Tibial artery (tissue), 4 donors: Measurements from ENCODE around the gene GAPDHS.

ENCODE experiments used
- DNase-seq, 2 donors: peaks; one replicate each; pipeline ENCODE4 v3.0.0-alpha.2; 2019
- H3K27ac ChIP-seq, 2 donors: fragments of 200-600 bp; sonication (generic) in 1 of 2; 1 replicate in 1 of 2; 2 replicates in 1 of 2; pipeline ENCODE4 v1.5.1; 2018 to 2019; ENCODE audit warnings: mild to moderate bottlenecking in 1 of 2
- H3K27me3 ChIP-seq, 2 donors: fragments of 200-600 bp; sonication (generic) in 1 of 2; one replicate each; pipeline versions ENCODE4 v1.5.1 to v1.6.0; 2016 to 2019
- H3K36me3 ChIP-seq, 3 donors: fragments of 200-600 bp; sonication (generic) in 2 of 3; one replicate each; pipeline ENCODE4 v1.5.1; 2016 to 2019; ENCODE audit warnings: mild to moderate bottlenecking in 2 of 3
- H3K4me1 ChIP-seq, 4 donors: fragments of 200-600 bp; sonication (generic) in 2 of 4; 1 replicate in 3 of 4; 2 replicates in 1 of 4; pipeline ENCODE4 v1.5.1; 2016 to 2019
- H3K4me3 ChIP-seq, 2 donors: fragments of 200-600 bp; sonication (generic) in 1 of 2; 1 replicate in 1 of 2; 2 replicates in 1 of 2; pipeline ENCODE4 v1.5.1; 2018 to 2019; ENCODE audit warnings: mild to moderate bottlenecking in 2 of 2
- H3K9me3 ChIP-seq, 3 donors: fragments of 200-600 bp; sonication (generic) in 1 of 3; one replicate each; pipeline ENCODE4 v1.5.1; 2016 to 2019
- intact Hi-C: fragments of 100-400 bp; cut with DNase I; formaldehyde crosslinking; loops from one replicate; pipeline ENCODE4 v1.15.0; 2023; ENCODE audit warnings: low total_unique reads
- TF ChIP-seq, protein P1 (sequence below), 2 experiments: fragments of 200-600 bp in 1 of 2; fragments of 450-650 bp in 1 of 2; IDR thresholded peaks; one replicate each; pipeline ENCODE4 v1.5.1; 2017 to 2019; ENCODE audit warnings: antibody characterized with exemption in 2 of 2, mild to moderate bottlenecking in 1 of 2, moderate library complexity in 1 of 2

Gene GAPDHS

DNA sequence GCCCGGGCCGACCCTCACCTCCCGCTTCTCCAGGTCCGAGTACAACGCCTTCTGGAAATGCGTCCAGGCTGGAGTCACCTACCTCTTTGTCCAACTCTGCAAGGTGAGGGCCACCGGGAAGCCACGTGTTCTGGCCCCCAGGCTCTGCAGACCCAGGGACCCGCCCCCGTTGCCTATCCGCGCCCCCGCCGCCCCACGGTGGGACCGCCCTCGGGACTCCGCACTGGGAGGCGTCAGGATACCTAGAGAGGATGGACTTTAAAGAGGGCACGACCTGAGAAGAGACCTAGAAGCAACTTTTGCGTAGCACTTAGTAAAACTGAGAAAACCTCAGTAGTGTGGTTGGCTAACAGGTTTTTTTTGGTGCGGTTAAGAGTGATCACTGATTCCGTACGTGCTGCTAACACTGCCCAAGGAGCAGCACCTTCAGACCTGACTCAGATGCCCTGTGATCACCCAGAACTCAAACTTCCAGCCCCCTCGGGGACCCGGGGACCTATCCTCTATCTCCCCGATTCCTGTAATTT lies 12.7 kb downstream of the GAPDHS start:
- Histone ChIP-seq H3K4me3 (peak overlapping the region; percentile 79), H3K36me3 (peaks cover 0 to 8% (median 6%) of the 10 kb centered on the region in 3 donors), H3K4me1 (peaks cover 7 to 32% (median 20%) of the 10 kb centered on the region in 4 donors), H3K27ac (peak overlapping the region; percentile 87 to 89), H3K9me3 (no peaks in the 10 kb centered on the region), H3K27me3 (no peaks in the 10 kb centered on the region)
- no peak for DNase-seq
- intact Hi-C loops: loop anchor here (5.0 kb wide), 3 partner anchors 66 to 171 kb away; partner anchors contain the start of genes HAUS5, KMT2B and RBM42
- TF ChIP-seq, protein P1, sequence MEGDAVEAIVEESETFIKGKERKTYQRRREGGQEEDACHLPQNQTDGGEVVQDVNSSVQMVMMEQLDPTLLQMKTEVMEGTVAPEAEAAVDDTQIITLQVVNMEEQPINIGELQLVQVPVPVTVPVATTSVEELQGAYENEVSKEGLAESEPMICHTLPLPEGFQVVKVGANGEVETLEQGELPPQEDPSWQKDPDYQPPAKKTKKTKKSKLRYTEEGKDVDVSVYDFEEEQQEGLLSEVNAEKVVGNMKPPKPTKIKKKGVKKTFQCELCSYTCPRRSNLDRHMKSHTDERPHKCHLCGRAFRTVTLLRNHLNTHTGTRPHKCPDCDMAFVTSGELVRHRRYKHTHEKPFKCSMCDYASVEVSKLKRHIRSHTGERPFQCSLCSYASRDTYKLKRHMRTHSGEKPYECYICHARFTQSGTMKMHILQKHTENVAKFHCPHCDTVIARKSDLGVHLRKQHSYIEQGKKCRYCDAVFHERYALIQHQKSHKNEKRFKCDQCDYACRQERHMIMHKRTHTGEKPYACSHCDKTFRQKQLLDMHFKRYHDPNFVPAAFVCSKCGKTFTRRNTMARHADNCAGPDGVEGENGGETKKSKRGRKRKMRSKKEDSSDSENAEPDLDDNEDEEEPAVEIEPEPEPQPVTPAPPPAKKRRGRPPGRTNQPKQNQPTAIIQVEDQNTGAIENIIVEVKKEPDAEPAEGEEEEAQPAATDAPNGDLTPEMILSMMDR (IDR thresholded peaks at IDR 0.05): no peak

DNA sequence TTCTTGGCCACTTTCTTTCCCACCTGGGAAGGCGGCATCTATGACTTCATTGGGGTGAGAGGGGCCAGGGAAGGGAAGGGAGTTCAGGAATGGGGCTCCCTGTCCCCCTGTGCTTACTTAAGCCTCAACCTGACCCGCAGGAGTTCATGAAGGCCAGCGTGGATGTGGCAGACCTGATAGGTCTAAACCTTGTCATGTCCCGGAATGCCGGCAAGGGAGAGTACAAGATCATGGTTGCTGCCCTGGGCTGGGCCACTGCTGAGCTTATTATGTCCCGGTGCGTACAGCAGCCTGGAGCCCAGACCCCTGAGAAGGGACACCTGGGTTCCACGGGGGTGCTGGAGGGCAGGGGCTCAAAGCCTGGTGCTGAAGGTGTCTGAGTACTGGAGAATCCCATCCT lies 13.3 kb downstream of the GAPDHS start:
- Histone ChIP-seq H3K27ac (peak overlapping the region in 1 of 2 donors; percentile 87), H3K9me3 (no peaks in the 10 kb centered on the region), H3K36me3 (peaks cover 0 to 8% (median 6%) of the 10 kb centered on the region in 3 donors), H3K4me1 (peaks cover 7 to 32% (median 20%) of the 10 kb centered on the region in 4 donors), H3K4me3 (peak overlapping the region; percentile 79), H3K27me3 (no peaks in the 10 kb centered on the region)
- intact Hi-C loops: loop anchor here (5.0 kb wide), 3 partner anchors 66 to 171 kb away; partner anchors contain the start of genes HAUS5, KMT2B and RBM42
- TF ChIP-seq, protein P1 (IDR thresholded peaks at IDR 0.05): no peak
- DNase-seq: no peak

DNA sequence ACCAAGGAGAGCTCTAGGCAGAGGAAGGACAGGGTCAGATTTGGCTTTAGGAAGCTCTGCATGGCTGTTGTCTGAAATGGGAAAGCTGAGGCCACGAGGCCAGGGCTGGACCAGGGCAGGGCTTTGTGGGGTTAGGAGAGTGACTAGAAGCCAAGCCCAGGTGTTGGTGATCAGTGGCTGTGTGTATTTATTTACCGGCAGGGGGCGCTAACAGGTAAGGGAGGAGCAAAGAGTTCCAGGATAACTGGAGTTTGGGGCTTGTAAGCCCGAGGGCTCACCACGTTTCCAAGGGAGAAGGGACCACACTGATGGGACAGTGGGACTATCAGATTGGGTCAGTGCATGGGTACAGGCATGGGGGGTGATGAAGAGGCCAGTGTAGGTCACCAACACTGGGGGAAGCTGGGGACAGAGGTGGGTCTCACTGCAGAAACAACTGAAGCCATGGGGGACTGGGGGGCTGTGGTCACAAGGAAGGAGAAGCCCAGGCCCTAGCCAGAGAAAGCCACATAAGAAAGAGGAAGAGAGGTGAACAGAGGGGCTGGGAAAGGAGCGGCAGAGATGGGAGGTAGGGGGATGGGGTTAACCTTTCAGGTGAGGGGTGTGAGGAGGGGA lies 16.0 kb downstream of the GAPDHS start:
- Histone ChIP-seq H3K4me3 (no peak overlapping the region), H3K36me3 (peaks cover 0 to 8% (median 6%) of the 10 kb centered on the region in 3 donors), H3K27me3 (no peaks in the 10 kb centered on the region), H3K4me1 (peaks cover 7 to 30% (median 17%) of the 10 kb centered on the region in 4 donors), H3K27ac (no peak overlapping the region), H3K9me3 (no peaks in the 10 kb centered on the region)
- DNase-seq: no peak
- intact Hi-C loops: loop anchor here (5.0 kb wide), 3 partner anchors 63 to 168 kb away; partner anchors contain the start of genes HAUS5, KMT2B and RBM42
- TF ChIP-seq, protein P1 (IDR thresholded peaks at IDR 0.05): peak; percentile 58 to 69

DNA sequence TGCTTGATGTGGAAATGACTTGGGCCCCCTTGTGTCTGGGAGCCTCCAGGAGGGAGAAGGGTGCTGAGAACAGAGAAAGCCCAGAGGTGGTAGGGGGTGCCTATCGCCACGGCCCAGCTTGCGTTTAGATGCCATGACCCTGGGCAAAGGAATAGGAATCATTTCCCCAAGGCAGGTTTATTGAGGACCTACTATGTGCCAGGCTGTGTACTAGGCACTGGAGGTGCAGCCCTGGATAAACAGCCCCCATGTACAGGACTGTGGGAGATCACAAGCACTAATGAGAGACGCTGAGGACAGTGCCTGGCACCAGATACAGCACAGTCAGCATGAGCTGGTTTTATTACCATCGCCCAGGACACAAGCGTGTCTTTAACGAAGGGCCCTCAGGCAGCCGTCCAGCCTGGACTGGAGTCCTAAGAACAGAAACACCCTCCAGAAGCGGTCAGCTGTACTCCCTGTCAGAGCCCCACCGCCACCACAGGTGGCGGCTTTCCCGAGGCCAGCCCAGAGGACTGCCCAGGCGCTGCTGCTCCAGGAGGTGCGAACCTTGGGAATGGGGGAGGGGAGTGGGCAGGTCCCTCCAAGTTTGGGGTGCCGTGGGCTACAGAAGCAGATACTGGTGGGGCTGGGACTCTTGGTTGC lies 16.7 kb downstream of the GAPDHS start:
- TF ChIP-seq, protein P1 (IDR thresholded peaks at IDR 0.05): no peak
- peaks cover 0 to 8% (median 6%) of the 10 kb centered on the region in 3 donors for H3K36me3 ChIP-seq
- intact Hi-C loops: loop anchor here (5.0 kb wide), 3 partner anchors 62 to 167 kb away; partner anchors contain the start of genes HAUS5, KMT2B and RBM42
- no peak overlapping the region for H3K4me3 ChIP-seq
- H3K9me3 ChIP-seq: no peaks in the 10 kb centered on the region
- no peak for DNase-seq
- no peak overlapping the region for H3K27ac ChIP-seq
- no peaks in the 10 kb centered on the region for H3K27me3 ChIP-seq
- H3K4me1 ChIP-seq: peaks cover 7 to 23% (median 12%) of the 10 kb centered on the region in 4 donors

DNA sequence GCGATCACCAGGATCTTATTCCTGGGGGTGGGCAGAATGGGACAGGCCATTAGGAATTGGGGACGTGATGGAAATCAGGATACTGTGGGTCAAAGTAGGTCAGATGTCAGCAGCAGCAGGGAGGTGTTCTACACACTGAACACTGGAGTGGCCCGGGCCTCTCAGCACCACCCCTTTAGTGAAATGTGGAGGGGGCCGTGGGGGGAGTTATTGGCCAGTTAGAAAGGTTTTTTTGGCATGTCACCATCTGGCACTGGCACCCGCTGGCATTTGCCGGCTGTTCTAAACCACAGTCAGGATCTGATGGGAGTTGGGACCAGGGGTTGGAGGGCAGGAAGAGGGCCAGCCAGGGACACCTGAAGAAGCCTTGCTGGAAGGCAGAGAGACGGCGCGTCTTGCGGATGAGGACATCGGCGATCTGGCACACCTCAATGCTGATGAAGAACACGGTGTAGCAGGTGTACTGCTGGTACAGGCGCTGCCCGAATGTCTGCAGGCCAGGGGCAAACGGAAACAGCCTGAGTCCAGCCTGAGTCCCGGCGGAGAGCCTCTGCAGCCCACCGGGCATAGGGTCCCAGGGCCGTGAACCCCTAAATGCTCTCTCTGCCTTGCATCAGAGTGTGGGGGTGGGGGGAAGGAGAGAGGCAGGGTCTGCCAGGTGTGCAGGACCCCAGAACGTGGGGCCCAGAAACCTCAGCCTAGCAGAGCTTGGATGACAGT lies 18.0 kb downstream of the GAPDHS start:
- intact Hi-C loops: no loop called here
- no peak overlapping the region for H3K27ac ChIP-seq
- H3K9me3 ChIP-seq: no peaks in the 10 kb centered on the region
- DNase-seq: no peak
- no peak overlapping the region for H3K4me3 ChIP-seq
- TF ChIP-seq, protein P1 (IDR thresholded peaks at IDR 0.05): no peak
- H3K4me1 ChIP-seq: peaks cover 3 to 17% (median 8%) of the 10 kb centered on the region in 4 donors
- H3K27me3 ChIP-seq: peaks cover 0 to 4% of the 10 kb centered on the region in 2 donors
- H3K36me3 ChIP-seq: peaks cover 0 to 8% (median 6%) of the 10 kb centered on the region in 3 donors
